HEK293 (cell line): ENCODE data around the gene TRAF3.

Experiments
- CTCF ChIA-PET: fragments of 350-600 bp; formaldehyde crosslinking; extraction: SDS; loops from one replicate; lab custom pipeline; 2021; ENCODE audit warnings: antibody characterized with exemption; lab: Yijun Ruan, JAX
- POLR2A ChIA-PET: fragments of 300-600 bp; formaldehyde crosslinking; extraction: SDS; loops from one replicate; lab custom pipeline; 2020; ENCODE audit warnings: antibody characterized with exemption, inconsistent platforms; lab: Yijun Ruan, JAX
- H3K27ac ChIP-seq: fragments of 200-500 bp; sonication (Bioruptor generic); 2 replicates; pipeline ENCODE4 v1.5.1; 2014; ENCODE audit warnings: low read depth, low read length, control low read depth, inconsistent platforms; ENCODE audit errors: extremely low read depth
- H3K36me3 ChIP-seq, 2 experiments: fragments of 200-500 bp in 1 of 2; sonication (Bioruptor generic) in 1 of 2; 1 replicate in 1 of 2; 2 replicates in 1 of 2; pipeline ENCODE4 v1.5.1; 2014 to 2017; ENCODE audit warnings: inconsistent platforms in 2 of 2, low read length in 2 of 2; ENCODE audit not compliant: control insufficient read depth in 2 of 2, insufficient read depth in 1 of 2
- H3K4me1 ChIP-seq: fragments of 200-500 bp; sonication (Bioruptor generic); 2 replicates; pipeline ENCODE4 v1.5.1; 2014; ENCODE audit warnings: mild to moderate bottlenecking, low read length, inconsistent platforms; ENCODE audit not compliant: control insufficient read depth, insufficient read depth
- H3K4me3 ChIP-seq: 2 replicates; pipeline ENCODE4 v1.5.1; 2011; ENCODE audit warnings: low read depth, mild to moderate bottlenecking, control low read depth, low read length, moderate library complexity
- H3K9me3 ChIP-seq: fragments of 200-500 bp; sonication (Bioruptor generic); 2 replicates; pipeline ENCODE4 v1.5.1; 2014; ENCODE audit warnings: low read depth, low read length, inconsistent platforms; ENCODE audit not compliant: control insufficient read depth, insufficient read depth
- GFI1B ChIP-seq: fragments of 450-650 bp; formaldehyde crosslinking; IDR thresholded peaks from 2 replicates; pipeline ENCODE4 v1.5.1; 2016; ENCODE audit warnings: missing biosample characterization, missing genetic modification characterization
- RBAK ChIP-seq: fragments of 450-650 bp; formaldehyde crosslinking; IDR thresholded peaks from 2 replicates; pipeline ENCODE4 v1.5.1; 2016; ENCODE audit warnings: missing biosample characterization, missing genetic modification characterization
- SCRT2 ChIP-seq: fragments of 450-650 bp; formaldehyde crosslinking; IDR thresholded peaks from 2 replicates; pipeline ENCODE4 v1.5.1; 2016; ENCODE audit warnings: missing biosample characterization, missing genetic modification characterization
- SETDB1 ChIP-seq: IDR thresholded peaks from one replicate; pipeline ENCODE4 v1.6.1; 2017; ENCODE audit warnings: mild to moderate bottlenecking, low read length, moderate library complexity, mixed read lengths; ENCODE audit not compliant: insufficient read length
- SP7 ChIP-seq: fragments of 450-650 bp; formaldehyde crosslinking; IDR thresholded peaks from 2 replicates; pipeline ENCODE4 v1.5.1; 2016; ENCODE audit warnings: missing biosample characterization, missing genetic modification characterization
- WT1 ChIP-seq: fragments of 450-650 bp; formaldehyde crosslinking; IDR thresholded peaks from 2 replicates; pipeline ENCODE4 v1.5.1; 2016; ENCODE audit warnings: missing biosample characterization, missing genetic modification characterization
- ZBTB17 ChIP-seq: fragments of 450-650 bp; formaldehyde crosslinking; IDR thresholded peaks from 2 replicates; pipeline ENCODE4 v1.5.1; 2016; ENCODE audit warnings: missing biosample characterization, missing genetic modification characterization
- ZBTB20 ChIP-seq: fragments of 450-650 bp; formaldehyde crosslinking; IDR thresholded peaks from 2 replicates; pipeline ENCODE4 v1.5.1; 2016; ENCODE audit warnings: missing biosample characterization, missing genetic modification characterization
- ZFHX2 ChIP-seq: fragments of 450-650 bp; formaldehyde crosslinking; conservative IDR thresholded peaks from 2 replicates; pipeline ENCODE4 v1.5.1; 2016; ENCODE audit warnings: missing biosample characterization, missing genetic modification characterization
- ZFP69B ChIP-seq: fragments of 450-650 bp; formaldehyde crosslinking; IDR thresholded peaks from 2 replicates; pipeline ENCODE4 v1.5.1; 2016; ENCODE audit warnings: missing biosample characterization, missing genetic modification characterization
- ZNF114 ChIP-seq: fragments of 450-650 bp; formaldehyde crosslinking; IDR thresholded peaks from 2 replicates; pipeline ENCODE4 v1.5.0; 2017; ENCODE audit warnings: missing biosample characterization, missing genetic modification characterization
- ZNF155 ChIP-seq: fragments of 450-650 bp; formaldehyde crosslinking; IDR thresholded peaks from 2 replicates; pipeline ENCODE4 v1.5.1; 2016; ENCODE audit warnings: missing biosample characterization, missing genetic modification characterization
- ZNF157 ChIP-seq: fragments of 450-650 bp; formaldehyde crosslinking; IDR thresholded peaks from 2 replicates; pipeline ENCODE4 v1.5.1; 2016; ENCODE audit warnings: missing biosample characterization, missing genetic modification characterization
- ZNF184 ChIP-seq: fragments of 450-650 bp; IDR thresholded peaks from 2 replicates; pipeline ENCODE4 v1.5.1; 2018; ENCODE audit warnings: missing biosample characterization, mild to moderate bottlenecking, missing genetic modification characterization
- ZNF24 ChIP-seq: fragments of 450-650 bp; formaldehyde crosslinking; IDR thresholded peaks from 2 replicates; pipeline ENCODE4 v1.5.1; 2016; ENCODE audit warnings: missing biosample characterization, missing genetic modification characterization
- ZNF248 ChIP-seq: fragments of 450-650 bp; formaldehyde crosslinking; IDR thresholded peaks from 2 replicates; pipeline ENCODE4 v1.5.1; 2017; ENCODE audit warnings: missing biosample characterization, missing genetic modification characterization
- ZNF350 ChIP-seq: fragments of 450-650 bp; formaldehyde crosslinking; IDR thresholded peaks from 2 replicates; pipeline ENCODE4 v1.5.0; 2017; ENCODE audit warnings: missing biosample characterization, mild to moderate bottlenecking, missing genetic modification characterization
- ZNF561 ChIP-seq: fragments of 450-650 bp; IDR thresholded peaks from 2 replicates; pipeline ENCODE4 v1.5.1; 2018; ENCODE audit warnings: missing biosample characterization, missing genetic modification characterization, borderline replicate concordance
- ZNF658 ChIP-seq: fragments of 450-650 bp; formaldehyde crosslinking; IDR thresholded peaks from 2 replicates; pipeline ENCODE4; 2016; ENCODE audit warnings: missing biosample characterization, missing genetic modification characterization
- TF ChIP-seq, protein P1 (sequence below): fragments of 450-650 bp; formaldehyde crosslinking; IDR thresholded peaks from 2 replicates; pipeline ENCODE4 v1.5.1; 2016; ENCODE audit warnings: missing biosample characterization, missing genetic modification characterization
- TF ChIP-seq, protein P2 (sequence below): fragments of 450-650 bp; formaldehyde crosslinking; IDR thresholded peaks from 2 replicates; pipeline ENCODE4 v1.5.1; 2016; ENCODE audit warnings: missing biosample characterization, missing genetic modification characterization
- TF ChIP-seq, protein P3 (sequence below): fragments of 450-650 bp; formaldehyde crosslinking; IDR thresholded peaks from 2 replicates; pipeline ENCODE4 v1.5.1; 2017; ENCODE audit warnings: missing biosample characterization, missing genetic modification characterization
- TF ChIP-seq, protein P4 (sequence below): fragments of 450-650 bp; formaldehyde crosslinking; IDR thresholded peaks from 2 replicates; pipeline ENCODE4 v1.5.1; 2016; ENCODE audit warnings: missing biosample characterization, missing genetic modification characterization, borderline replicate concordance
- TF ChIP-seq, protein P5 (sequence below): fragments of 450-650 bp; formaldehyde crosslinking; IDR thresholded peaks from 2 replicates; pipeline ENCODE4 v1.5.1; 2016; ENCODE audit warnings: missing biosample characterization, missing genetic modification characterization
- TF ChIP-seq, protein P6 (sequence below): fragments of 450-650 bp; formaldehyde crosslinking; IDR thresholded peaks from 2 replicates; pipeline ENCODE4 v1.5.1; 2017; ENCODE audit warnings: missing biosample characterization, mild to moderate bottlenecking, missing genetic modification characterization, moderate library complexity

TRAF3 gene

DNA sequence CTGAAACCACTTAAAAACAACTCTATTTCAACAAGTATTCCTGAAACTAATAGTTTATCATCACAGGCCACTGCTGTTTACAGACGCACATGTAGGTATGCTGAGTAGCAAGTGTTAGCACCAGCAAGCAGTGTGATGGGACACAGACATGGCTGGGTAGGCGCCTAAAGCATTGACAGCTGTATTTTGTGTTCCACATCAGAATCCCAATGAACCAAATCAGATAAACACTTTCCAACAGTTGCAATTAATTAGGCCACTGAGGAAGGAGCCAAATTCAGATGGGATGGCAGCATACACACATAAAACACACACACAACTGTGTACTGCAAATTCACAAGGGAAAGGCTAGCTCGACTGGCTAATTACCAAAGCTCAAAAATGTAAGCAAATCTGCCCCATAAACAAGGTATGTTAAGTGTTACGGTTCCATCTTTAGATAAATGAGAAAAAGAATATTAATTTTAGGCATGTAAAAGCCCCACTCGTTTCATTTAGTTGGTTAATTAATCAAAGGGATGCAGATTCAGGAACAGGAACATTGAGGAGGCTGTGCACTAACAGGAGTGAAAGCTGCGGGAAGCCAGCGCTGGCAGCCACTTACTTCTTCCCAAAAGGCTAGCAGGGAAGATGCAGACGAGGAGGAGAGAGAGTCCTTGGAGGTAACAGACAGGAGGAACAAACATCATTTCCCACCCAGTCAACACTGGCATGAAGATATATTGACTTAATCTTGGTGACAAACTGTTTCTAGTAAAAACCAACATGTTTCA, 178.6 kb downstream of the TRAF3 start:
- H3K9me3 ChIP-seq, result no peaks in the 10 kb centered on the region
- TF ChIP-seq, protein P1, sequence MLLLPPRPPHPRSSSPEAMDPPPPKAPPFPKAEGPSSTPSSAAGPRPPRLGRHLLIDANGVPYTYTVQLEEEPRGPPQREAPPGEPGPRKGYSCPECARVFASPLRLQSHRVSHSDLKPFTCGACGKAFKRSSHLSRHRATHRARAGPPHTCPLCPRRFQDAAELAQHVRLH (tag by site-specific recombination), result no peak
- no peak for TF ChIP-seq GFI1B (tag by site-specific recombination)
- TF ChIP-seq ZNF658 (tag by site-specific recombination), result no peak
- TF ChIP-seq RBAK (tag by site-specific recombination), result no peak
- no peak for TF ChIP-seq ZNF155 (tag by site-specific recombination)
- TF ChIP-seq, protein P2, sequence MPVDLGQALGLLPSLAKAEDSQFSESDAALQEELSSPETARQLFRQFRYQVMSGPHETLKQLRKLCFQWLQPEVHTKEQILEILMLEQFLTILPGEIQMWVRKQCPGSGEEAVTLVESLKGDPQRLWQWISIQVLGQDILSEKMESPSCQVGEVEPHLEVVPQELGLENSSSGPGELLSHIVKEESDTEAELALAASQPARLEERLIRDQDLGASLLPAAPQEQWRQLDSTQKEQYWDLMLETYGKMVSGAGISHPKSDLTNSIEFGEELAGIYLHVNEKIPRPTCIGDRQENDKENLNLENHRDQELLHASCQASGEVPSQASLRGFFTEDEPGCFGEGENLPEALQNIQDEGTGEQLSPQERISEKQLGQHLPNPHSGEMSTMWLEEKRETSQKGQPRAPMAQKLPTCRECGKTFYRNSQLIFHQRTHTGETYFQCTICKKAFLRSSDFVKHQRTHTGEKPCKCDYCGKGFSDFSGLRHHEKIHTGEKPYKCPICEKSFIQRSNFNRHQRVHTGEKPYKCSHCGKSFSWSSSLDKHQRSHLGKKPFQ (tag by site-specific recombination), result no peak
- TF ChIP-seq, protein P3, sequence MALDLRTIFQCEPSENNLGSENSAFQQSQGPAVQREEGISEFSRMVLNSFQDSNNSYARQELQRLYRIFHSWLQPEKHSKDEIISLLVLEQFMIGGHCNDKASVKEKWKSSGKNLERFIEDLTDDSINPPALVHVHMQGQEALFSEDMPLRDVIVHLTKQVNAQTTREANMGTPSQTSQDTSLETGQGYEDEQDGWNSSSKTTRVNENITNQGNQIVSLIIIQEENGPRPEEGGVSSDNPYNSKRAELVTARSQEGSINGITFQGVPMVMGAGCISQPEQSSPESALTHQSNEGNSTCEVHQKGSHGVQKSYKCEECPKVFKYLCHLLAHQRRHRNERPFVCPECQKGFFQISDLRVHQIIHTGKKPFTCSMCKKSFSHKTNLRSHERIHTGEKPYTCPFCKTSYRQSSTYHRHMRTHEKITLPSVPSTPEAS, result no peak
- TF ChIP-seq ZNF184, result no peak
- no peak for TF ChIP-seq ZNF350 (tag by site-specific recombination)
- no peak for TF ChIP-seq ZNF561 (tag by site-specific recombination)
- no peak for TF ChIP-seq SCRT2 (tag by site-specific recombination)
- TF ChIP-seq SETDB1, result no peak
- no peak for TF ChIP-seq ZNF114 (tag by site-specific recombination)
- no peak for TF ChIP-seq WT1 (tag by site-specific recombination)
- TF ChIP-seq, protein P4, sequence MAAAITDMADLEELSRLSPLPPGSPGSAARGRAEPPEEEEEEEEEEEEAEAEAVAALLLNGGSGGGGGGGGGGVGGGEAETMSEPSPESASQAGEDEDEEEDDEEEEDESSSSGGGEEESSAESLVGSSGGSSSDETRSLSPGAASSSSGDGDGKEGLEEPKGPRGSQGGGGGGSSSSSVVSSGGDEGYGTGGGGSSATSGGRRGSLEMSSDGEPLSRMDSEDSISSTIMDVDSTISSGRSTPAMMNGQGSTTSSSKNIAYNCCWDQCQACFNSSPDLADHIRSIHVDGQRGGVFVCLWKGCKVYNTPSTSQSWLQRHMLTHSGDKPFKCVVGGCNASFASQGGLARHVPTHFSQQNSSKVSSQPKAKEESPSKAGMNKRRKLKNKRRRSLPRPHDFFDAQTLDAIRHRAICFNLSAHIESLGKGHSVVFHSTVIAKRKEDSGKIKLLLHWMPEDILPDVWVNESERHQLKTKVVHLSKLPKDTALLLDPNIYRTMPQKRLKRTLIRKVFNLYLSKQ, result no peak
- TF ChIP-seq, all 188 proteins: peak for 0
- Histone ChIP-seq H3K4me1 (no peaks in the 10 kb centered on the region), H3K4me3 (no peak overlapping the region), H3K36me3 (peaks cover 27 to 84% of the 10 kb centered on the region in 2 experiments), H3K27ac (no peak overlapping the region)
- CTCF ChIA-PET, result no interaction called here
- POLR2A ChIA-PET, result no interaction called here

DNA sequence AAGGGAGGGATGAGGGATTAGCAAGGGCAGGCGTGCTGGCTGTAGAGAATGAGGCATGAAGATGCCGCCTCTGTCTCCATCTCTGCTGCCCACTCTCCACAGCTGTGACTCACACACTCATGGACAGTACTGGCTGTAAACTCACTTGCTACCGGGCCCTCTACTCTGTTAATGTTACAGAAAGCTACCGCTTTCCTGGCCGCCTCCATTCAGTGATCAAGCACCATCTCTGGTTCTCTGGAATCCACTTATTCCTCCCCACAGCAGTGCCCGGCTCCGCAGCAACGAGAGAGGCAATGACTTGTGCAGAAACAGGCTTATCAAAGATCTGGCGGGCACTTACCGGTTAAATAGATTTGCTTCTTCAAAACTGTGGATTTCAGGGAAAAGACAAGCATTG, 180.0 kb downstream of the TRAF3 start:
- no peaks in the 10 kb centered on the region for H3K4me1 ChIP-seq
- no peak overlapping the region for H3K27ac ChIP-seq
- H3K36me3 ChIP-seq, result peaks cover 33 to 79% of the 10 kb centered on the region in 2 experiments
- peak; percentile 20; the same call in 1 of the 2 replicates for TF ChIP-seq ZFHX2 (tag by site-specific recombination)
- no peak for TF ChIP-seq ZFP69B (tag by site-specific recombination)
- no peak overlapping the region for H3K4me3 ChIP-seq
- no peaks in the 10 kb centered on the region for H3K9me3 ChIP-seq
- ChIA-PET POLR2A (no interaction called here), CTCF (interaction anchor here (0.7 kb wide), 1 partner anchor 14 kb away, joined by 3 read pairs; no protein-coding TSS in a partner anchor)

DNA sequence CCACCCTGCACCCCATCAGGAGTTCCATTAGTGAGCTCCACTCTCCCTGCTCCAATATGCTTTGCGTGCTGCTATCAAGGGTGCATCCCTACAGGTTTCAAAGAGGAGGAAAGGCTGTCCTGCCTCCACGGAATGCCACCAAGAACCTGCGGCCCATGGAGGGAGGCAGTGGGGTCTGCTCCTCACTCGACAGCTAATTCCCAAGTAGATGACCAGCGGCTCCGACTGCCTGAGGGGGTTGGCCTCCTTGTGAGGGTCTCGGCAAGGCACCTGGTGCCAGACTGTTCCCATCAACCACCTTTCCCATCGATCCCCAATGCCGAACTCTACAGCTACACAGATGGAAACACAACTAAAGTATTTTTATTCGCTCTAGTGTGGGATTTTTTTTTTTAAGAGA, 181.2 kb downstream of the TRAF3 start:
- CTCF ChIA-PET, result no interaction called here
- peaks cover 43 to 78% of the 10 kb centered on the region in 2 experiments for H3K36me3 ChIP-seq
- POLR2A ChIA-PET, result no interaction called here
- H3K4me1 ChIP-seq, result no peaks in the 10 kb centered on the region
- H3K27ac ChIP-seq, result no peak overlapping the region
- no peaks in the 10 kb centered on the region for H3K9me3 ChIP-seq
- no peak overlapping the region for H3K4me3 ChIP-seq
- TF ChIP-seq ZNF248 (tag by site-specific recombination), result no peak
- no peak for TF ChIP-seq SP7 (tag by site-specific recombination)
- TF ChIP-seq ZBTB20 (tag by site-specific recombination), result no peak
- TF ChIP-seq, protein P5, sequence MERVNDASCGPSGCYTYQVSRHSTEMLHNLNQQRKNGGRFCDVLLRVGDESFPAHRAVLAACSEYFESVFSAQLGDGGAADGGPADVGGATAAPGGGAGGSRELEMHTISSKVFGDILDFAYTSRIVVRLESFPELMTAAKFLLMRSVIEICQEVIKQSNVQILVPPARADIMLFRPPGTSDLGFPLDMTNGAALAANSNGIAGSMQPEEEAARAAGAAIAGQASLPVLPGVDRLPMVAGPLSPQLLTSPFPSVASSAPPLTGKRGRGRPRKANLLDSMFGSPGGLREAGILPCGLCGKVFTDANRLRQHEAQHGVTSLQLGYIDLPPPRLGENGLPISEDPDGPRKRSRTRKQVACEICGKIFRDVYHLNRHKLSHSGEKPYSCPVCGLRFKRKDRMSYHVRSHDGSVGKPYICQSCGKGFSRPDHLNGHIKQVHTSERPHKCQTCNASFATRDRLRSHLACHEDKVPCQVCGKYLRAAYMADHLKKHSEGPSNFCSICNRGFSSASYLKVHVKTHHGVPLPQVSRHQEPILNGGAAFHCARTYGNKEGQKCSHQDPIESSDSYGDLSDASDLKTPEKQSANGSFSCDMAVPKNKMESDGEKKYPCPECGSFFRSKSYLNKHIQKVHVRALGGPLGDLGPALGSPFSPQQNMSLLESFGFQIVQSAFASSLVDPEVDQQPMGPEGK (tag by site-specific recombination), result no peak
- TF ChIP-seq ZBTB17 (tag by site-specific recombination), result no peak
- TF ChIP-seq SETDB1, result no peak
- TF ChIP-seq ZNF24 (tag by site-specific recombination), result no peak
- no peak for TF ChIP-seq ZNF157
- TF ChIP-seq, protein P6, sequence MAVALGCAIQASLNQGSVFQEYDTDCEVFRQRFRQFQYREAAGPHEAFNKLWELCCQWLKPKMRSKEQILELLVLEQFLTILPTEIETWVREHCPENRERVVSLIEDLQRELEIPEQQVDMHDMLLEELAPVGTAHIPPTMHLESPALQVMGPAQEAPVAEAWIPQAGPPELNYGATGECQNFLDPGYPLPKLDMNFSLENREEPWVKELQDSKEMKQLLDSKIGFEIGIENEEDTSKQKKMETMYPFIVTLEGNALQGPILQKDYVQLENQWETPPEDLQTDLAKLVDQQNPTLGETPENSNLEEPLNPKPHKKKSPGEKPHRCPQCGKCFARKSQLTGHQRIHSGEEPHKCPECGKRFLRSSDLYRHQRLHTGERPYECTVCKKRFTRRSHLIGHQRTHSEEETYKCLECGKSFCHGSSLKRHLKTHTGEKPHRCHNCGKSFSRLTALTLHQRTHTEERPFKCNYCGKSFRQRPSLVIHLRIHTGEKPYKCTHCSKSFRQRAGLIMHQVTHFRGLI (tag by site-specific recombination), result no peak
